CD8-positive, alpha-beta memory T cell (primary cell): ENCODE results near the gene LTF. TPM values are rescaled to one million over a fixed set of nuclear protein-coding genes. Genes with fewer than 3 reads are reported as not detected.

Experiments used
- CTCF ChIA-PET: fragments of 350-600 bp; sonication (Branson Sonifier 250); formaldehyde crosslinking; loops from one replicate; lab custom pipeline; 2021; ENCODE audit warnings: antibody characterized with exemption; lab: Charles Lee
- POLR2A ChIA-PET: fragments of 350-600 bp; sonication (Branson Sonifier 250); formaldehyde crosslinking; loops from one replicate; lab custom pipeline; 2021; ENCODE audit warnings: antibody characterized with exemption; lab: Charles Lee
- DNase-seq, 5 donors: peaks; one replicate each; pipeline versions ENCODE4 v3.0.0 to v3.0.0-alpha.2; 2020 to 2022; ENCODE audit warnings: mixed read lengths in 1 of 5
- H3K27ac ChIP-seq: one replicate; pipeline ENCODE4 v1.7.0; 2013; ENCODE audit warnings: low read depth, mild to moderate bottlenecking, low read length, moderate library complexity
- H3K27me3 ChIP-seq: 2 replicates; pipeline ENCODE4 v1.7.0; 2013; ENCODE audit warnings: low read length, mild to moderate bottlenecking; ENCODE audit not compliant: insufficient read depth, poor library complexity, severe bottlenecking
- H3K36me3 ChIP-seq: 2 replicates; pipeline ENCODE4 v1.7.0; 2013; ENCODE audit warnings: mild to moderate bottlenecking, low read length, moderate library complexity; ENCODE audit not compliant: insufficient read depth
- H3K4me1 ChIP-seq: 2 replicates; pipeline ENCODE4 v1.7.0; 2013; ENCODE audit warnings: mild to moderate bottlenecking, low read length, moderate library complexity; ENCODE audit not compliant: insufficient read depth
- H3K4me3 ChIP-seq: 2 replicates; pipeline ENCODE4 v1.7.0; 2013; ENCODE audit warnings: mild to moderate bottlenecking, low read length
- H3K9me3 ChIP-seq: 2 replicates; pipeline ENCODE4 v1.7.0; 2013; ENCODE audit warnings: mild to moderate bottlenecking, low read length
- H3K27ac Mint-ChIP-seq, 8 donors: one replicate each; pipeline ENCODE4 v1.8.0; 2020 to 2021; ENCODE audit warnings: mixed read lengths in 8 of 8, mild to moderate bottlenecking in 6 of 8, inconsistent platforms in 3 of 8, moderate library complexity in 3 of 8
- H3K27me3 Mint-ChIP-seq, 2 donors: one replicate each; pipeline ENCODE4 v1.8.0; 2020 to 2021; ENCODE audit warnings: mixed read lengths in 2 of 2, mild to moderate bottlenecking in 1 of 2, moderate library complexity in 1 of 2
- H3K36me3 Mint-ChIP-seq, 3 donors: one replicate each; pipeline ENCODE4 v1.8.0; 2020 to 2021; ENCODE audit warnings: mixed read lengths in 3 of 3, inconsistent platforms in 1 of 3, mild to moderate bottlenecking in 1 of 3
- H3K4me1 Mint-ChIP-seq, 3 donors: one replicate each; pipeline ENCODE4 v1.8.0; 2020 to 2021; ENCODE audit warnings: mixed read lengths in 3 of 3, inconsistent platforms in 1 of 3, mild to moderate bottlenecking in 1 of 3
- H3K4me3 Mint-ChIP-seq, 7 donors: one replicate each; pipeline ENCODE4 v1.8.0; 2020 to 2021; ENCODE audit warnings: mixed read lengths in 7 of 7, mild to moderate bottlenecking in 6 of 7, moderate library complexity in 4 of 7, inconsistent platforms in 2 of 7
- H3K9me3 Mint-ChIP-seq, 5 donors: one replicate each; pipeline ENCODE4 v1.8.0; 2020 to 2022; ENCODE audit warnings: mixed read lengths in 5 of 5, mild to moderate bottlenecking in 3 of 5, moderate library complexity in 2 of 5, inconsistent platforms in 1 of 5
- polyA plus RNA-seq: library from polyadenylated mRNA; unstranded; fragments of 300-500 nt; fragmentation: Illumina TruSeq; gene quantifications from one replicate; pipeline ENCODE4 v1.2.3, GENCODE V29; 2021
- total RNA-seq, 2 experiments: library from RNA; stranded (reverse); gene quantifications; one replicate each; pipeline ENCODE4 v1.2.3, GENCODE V29; 2021

Gene LTF
- total and polyA plus RNA-seq, 3 experiments from 2014 or later, result not detected

- H3K36me3 ChIP-seq, result no peaks in the 10 kb centered on the region
- Mint-ChIP-seq H3K36me3 (peaks cover 0 to 4% (median 0%) of the 10 kb centered on the region in 3 donors), H3K9me3 (peaks cover 0 to 5% (median 2%) of the 10 kb centered on the region in 5 donors), H3K27me3 (peaks cover 41 to 62% of the 10 kb centered on the region in 2 donors), H3K4me3 (no peak overlapping the region), H3K4me1 (peaks cover 0 to 4% (median 0%) of the 10 kb centered on the region in 3 donors), H3K27ac (no peak overlapping the region)
- ChIA-PET POLR2A (no interaction called here), CTCF (no interaction called here)
- H3K27me3 ChIP-seq, result peaks cover 30% of the 10 kb centered on the region
- H3K4me3 ChIP-seq, result no peak overlapping the region
- no peaks in the 10 kb centered on the region for H3K4me1 ChIP-seq
- H3K9me3 ChIP-seq, result no peaks in the 10 kb centered on the region
- no peak overlapping the region for H3K27ac ChIP-seq
- DNase-seq, result no peak
These were observed 850 bp downstream of the LTF start for GRCh38 chr3:46463868-46464241.

- no peak for DNase-seq
- H3K4me1 ChIP-seq, result no peaks in the 10 kb centered on the region
- ChIA-PET CTCF (interaction anchor here (1.2 to 1.9 kb wide), 2 partner anchors 25 to 52 kb away, joined by 3 to 6 read pairs; no protein-coding TSS in a partner anchor), POLR2A (no interaction called here)
- H3K9me3 ChIP-seq, result no peaks in the 10 kb centered on the region
- Mint-ChIP-seq H3K4me1 (peaks cover 0 to 4% (median 0%) of the 10 kb centered on the region in 3 donors), H3K36me3 (peaks cover 0 to 4% (median 0%) of the 10 kb centered on the region in 3 donors), H3K9me3 (peaks cover 0 to 5% (median 2%) of the 10 kb centered on the region in 5 donors), H3K4me3 (no peak overlapping the region), H3K27me3 (peaks cover 41 to 62% of the 10 kb centered on the region in 2 donors), H3K27ac (no peak overlapping the region)
- no peaks in the 10 kb centered on the region for H3K36me3 ChIP-seq
- peaks cover 30% of the 10 kb centered on the region for H3K27me3 ChIP-seq
- H3K27ac ChIP-seq, result no peak overlapping the region
- H3K4me3 ChIP-seq, result no peak overlapping the region
These were observed 1.4 kb downstream of the LTF start for GRCh38 chr3:46463120-46463867.

GRCh38 chr3:46462511-46462910, 2.2 kb downstream of the LTF start:
- peaks cover 41 to 62% of the 10 kb centered on the region in 2 donors for H3K27me3 Mint-ChIP-seq
- H3K27ac Mint-ChIP-seq, result no peak overlapping the region
- H3K4me3 Mint-ChIP-seq, result no peak overlapping the region
- peaks cover 0 to 4% (median 0%) of the 10 kb centered on the region in 3 donors for H3K4me1 Mint-ChIP-seq
- no peak overlapping the region for H3K27ac ChIP-seq
- H3K4me3 ChIP-seq, result no peak overlapping the region
- ChIA-PET POLR2A (no interaction called here), CTCF (interaction anchor here (1.2 to 1.9 kb wide), 2 partner anchors 26 to 53 kb away, joined by 3 to 6 read pairs; no protein-coding TSS in a partner anchor)
- no peaks in the 10 kb centered on the region for H3K9me3 ChIP-seq
- DNase-seq, result no peak
- peaks cover 0 to 5% (median 2%) of the 10 kb centered on the region in 5 donors for H3K9me3 Mint-ChIP-seq
- H3K36me3 ChIP-seq, result no peaks in the 10 kb centered on the region
- peaks cover 0 to 4% (median 0%) of the 10 kb centered on the region in 3 donors for H3K36me3 Mint-ChIP-seq
- no peaks in the 10 kb centered on the region for H3K4me1 ChIP-seq
- peaks cover 30% of the 10 kb centered on the region for H3K27me3 ChIP-seq

GRCh38 chr3:46462111-46462510, 2.6 kb downstream of the LTF start:
- no peak overlapping the region for H3K27ac Mint-ChIP-seq
- H3K9me3 ChIP-seq, result no peaks in the 10 kb centered on the region
- H3K36me3 Mint-ChIP-seq, result peaks cover 0 to 4% (median 0%) of the 10 kb centered on the region in 3 donors
- ChIA-PET POLR2A (no interaction called here), CTCF (interaction anchor here (1.2 to 1.9 kb wide), 2 partner anchors 26 to 53 kb away, joined by 3 to 6 read pairs; no protein-coding TSS in a partner anchor)
- no peaks in the 10 kb centered on the region for H3K4me1 ChIP-seq
- no peak overlapping the region for H3K4me3 Mint-ChIP-seq
- H3K4me1 Mint-ChIP-seq, result peaks cover 0 to 4% (median 0%) of the 10 kb centered on the region in 3 donors
- no peaks in the 10 kb centered on the region for H3K36me3 ChIP-seq
- peaks cover 0 to 5% (median 2%) of the 10 kb centered on the region in 5 donors for H3K9me3 Mint-ChIP-seq
- DNase-seq, result no peak
- H3K4me3 ChIP-seq, result no peak overlapping the region
- H3K27me3 ChIP-seq, result peaks cover 30% of the 10 kb centered on the region
- no peak overlapping the region for H3K27ac ChIP-seq
- peaks cover 41 to 62% of the 10 kb centered on the region in 2 donors for H3K27me3 Mint-ChIP-seq

- no peak overlapping the region for H3K4me3 ChIP-seq
- POLR2A ChIA-PET, result no interaction called here
- Mint-ChIP-seq H3K9me3 (peaks cover 0 to 5% (median 2%) of the 10 kb centered on the region in 5 donors), H3K27ac (peak overlapping the region in 1 of 8 donors; percentile 7), H3K4me3 (no peak overlapping the region), H3K36me3 (peaks cover 0 to 4% (median 0%) of the 10 kb centered on the region in 3 donors), H3K27me3 (peaks cover 29 to 53% of the 10 kb centered on the region in 2 donors), H3K4me1 (peaks cover 0 to 3% (median 0%) of the 10 kb centered on the region in 3 donors)
- CTCF ChIA-PET, result interaction anchor here (1.0 kb wide), 1 partner anchor 183 kb away, joined by 3 read pairs; no protein-coding TSS in a partner anchor
- no peak for DNase-seq
- no peaks in the 10 kb centered on the region for H3K9me3 ChIP-seq
- H3K4me1 ChIP-seq, result no peaks in the 10 kb centered on the region
- peaks cover 30% of the 10 kb centered on the region for H3K27me3 ChIP-seq
- H3K36me3 ChIP-seq, result no peaks in the 10 kb centered on the region
- no peak overlapping the region for H3K27ac ChIP-seq
These were observed 4.7 kb downstream of the LTF start for GRCh38 chr3:46460051-46460450.

GRCh38 chr3:46456118-46456517, 8.6 kb downstream of the LTF start:
- POLR2A ChIA-PET, result no interaction called here
- no peak overlapping the region for H3K4me3 ChIP-seq
- no peaks in the 10 kb centered on the region for H3K4me1 ChIP-seq
- Mint-ChIP-seq H3K4me1 (peaks cover 0 to 6% (median 5%) of the 10 kb centered on the region in 3 donors), H3K4me3 (no peak overlapping the region), H3K27ac (no peak overlapping the region), H3K9me3 (peaks cover 0 to 5% (median 1%) of the 10 kb centered on the region in 5 donors), H3K27me3 (peaks cover 4 to 19% of the 10 kb centered on the region in 2 donors), H3K36me3 (peaks cover 0 to 4% (median 0%) of the 10 kb centered on the region in 3 donors)
- H3K36me3 ChIP-seq, result no peaks in the 10 kb centered on the region
- no peak for DNase-seq
- H3K27me3 ChIP-seq, result peaks cover 4% of the 10 kb centered on the region
- H3K27ac ChIP-seq, result no peak overlapping the region
- CTCF ChIA-PET, result no interaction called here
- H3K9me3 ChIP-seq, result no peaks in the 10 kb centered on the region

- CTCF ChIA-PET, result no interaction called here
- Histone ChIP-seq H3K27ac (no peak overlapping the region), H3K4me3 (no peak overlapping the region), H3K27me3 (peaks cover 3% of the 10 kb centered on the region), H3K9me3 (no peaks in the 10 kb centered on the region), H3K4me1 (no peaks in the 10 kb centered on the region), H3K36me3 (no peaks in the 10 kb centered on the region)
- H3K36me3 Mint-ChIP-seq, result no peaks in the 10 kb centered on the region
- peaks cover 4 to 13% of the 10 kb centered on the region in 2 donors for H3K27me3 Mint-ChIP-seq
- H3K9me3 Mint-ChIP-seq, result peaks cover 0 to 2% (median under 1%) of the 10 kb centered on the region in 5 donors
- no peak overlapping the region for H3K27ac Mint-ChIP-seq
- H3K4me3 Mint-ChIP-seq, result no peak overlapping the region
- DNase-seq, result no peak
- peaks cover 0 to 6% (median 5%) of the 10 kb centered on the region in 3 donors for H3K4me1 Mint-ChIP-seq
- POLR2A ChIA-PET, result no interaction called here
These were observed 9.2 kb downstream of the LTF start for GRCh38 chr3:46455231-46456115.
